Measurements from ENCODE around the gene ACSF3.
"Not testable (repeated sequence)": the region's sequence is repeated elsewhere in the genome, so short reads cannot be mapped to it uniquely, and the experiment has no call there.

ACSF3 gene

GRCh38 chr16:89187032-89187769, 93.5 kb downstream of the ACSF3 start:
- ChIA-PET POLR2A (no interaction called here), CTCF (no interaction called here)
- H3K4me3 ChIP-seq (ENCODE audit: low read depth, low read length): no peak overlapping the region
- no peak for DNase-seq (ENCODE audit: low read depth, low spot score)
- no peak for TF ChIP-seq CTCF (IDR thresholded peaks at IDR 0.05; ENCODE audit: insufficient read depth, low read length, missing control alignments)

- no peak for DNase-seq (ENCODE audit: low read depth, low spot score)
- CTCF ChIA-PET: no interaction called here
- H3K4me3 ChIP-seq (ENCODE audit: low read depth, low read length): no peak overlapping the region
- POLR2A ChIA-PET: no interaction called here
- TF ChIP-seq CTCF (IDR thresholded peaks at IDR 0.05; ENCODE audit: insufficient read depth, low read length, missing control alignments): no peak
These were observed 94.2 kb downstream of the ACSF3 start for GRCh38 chr16:89187770-89188392.

- DNase-seq (ENCODE audit: low read depth, low spot score); H3K4me3 ChIP-seq (ENCODE audit: low read depth, low read length); CTCF ChIA-PET; POLR2A ChIA-PET: not testable (repeated sequence)
These were observed 95.1 kb downstream of the ACSF3 start for GRCh38 chr16:89188471-89189357.

- CTCF ChIA-PET: no interaction called here
- POLR2A ChIA-PET: interaction anchor here (1.0 kb wide), 1 partner anchor 9 kb away, joined by 3 read pairs; no protein-coding TSS in a partner anchor
- H3K4me3 ChIP-seq (ENCODE audit: low read depth, low read length): no peak overlapping the region
- DNase-seq (ENCODE audit: low read depth, low spot score): no peak
- TF ChIP-seq CTCF (IDR thresholded peaks at IDR 0.05; ENCODE audit: insufficient read depth, low read length, missing control alignments): no peak
These were observed 95.8 kb downstream of the ACSF3 start for GRCh38 chr16:89189358-89190025.

GRCh38 chr16:89190150-89190958, 96.7 kb downstream of the ACSF3 start:
- no peak for TF ChIP-seq CTCF (IDR thresholded peaks at IDR 0.05; ENCODE audit: insufficient read depth, low read length, missing control alignments)
- H3K4me3 ChIP-seq (ENCODE audit: low read depth, low read length): no peak overlapping the region
- ChIA-PET POLR2A (interaction anchor here (1.0 kb wide), 1 partner anchor 10 kb away, joined by 3 read pairs; no protein-coding TSS in a partner anchor), CTCF (interaction anchor here (0.9 kb wide), 1 partner anchor 84 kb away, joined by 3 read pairs; no protein-coding TSS in a partner anchor)
- no peak for DNase-seq (ENCODE audit: low read depth, low spot score)

Data from AG04449 (cell line).